ENCODE results near the gene GASK1A. TPM values are rescaled to one million over a fixed set of nuclear protein-coding genes. Genes with fewer than 3 reads are reported as not detected.

GASK1A gene
- total RNA-seq, 1 donor from 2014 or later = 0.09 TPM

DNA sequence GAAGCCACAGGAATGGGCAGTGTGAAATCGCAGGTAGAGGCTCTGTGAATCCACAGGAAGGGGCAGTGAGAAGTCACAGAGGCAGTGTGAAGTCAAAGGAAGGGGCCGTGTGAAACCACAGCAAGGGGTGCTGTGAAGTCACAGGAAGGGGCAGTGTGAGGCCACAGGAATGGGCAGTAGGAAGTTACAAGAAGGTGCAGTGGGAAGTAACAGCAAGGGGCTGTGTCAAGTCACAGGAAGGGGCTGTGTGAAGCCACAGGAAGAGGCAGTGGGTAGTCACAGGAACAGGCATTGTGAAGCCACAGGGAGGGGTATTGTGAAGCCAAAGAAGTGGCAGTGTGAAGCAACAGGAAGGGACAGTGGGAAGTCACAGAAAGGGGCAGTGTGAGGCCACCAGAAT is 34.1 kb downstream of the GASK1A start:
- intact Hi-C loops (cut with micrococcal nuclease) = no loop called here

- intact Hi-C loops (cut with micrococcal nuclease) = no loop called here
These were observed 34.6 kb downstream of the GASK1A start for GRCh38 chr3:43013743-43014155.

GRCh38 chr3:43014241-43014640 is 35.1 kb downstream of the GASK1A start:
- intact Hi-C loops (cut with micrococcal nuclease) = no loop called here

- intact Hi-C loops (cut with micrococcal nuclease) = no loop called here
These were observed 35.8 kb downstream of the GASK1A start for GRCh38 chr3:43014956-43015355.

DNA sequence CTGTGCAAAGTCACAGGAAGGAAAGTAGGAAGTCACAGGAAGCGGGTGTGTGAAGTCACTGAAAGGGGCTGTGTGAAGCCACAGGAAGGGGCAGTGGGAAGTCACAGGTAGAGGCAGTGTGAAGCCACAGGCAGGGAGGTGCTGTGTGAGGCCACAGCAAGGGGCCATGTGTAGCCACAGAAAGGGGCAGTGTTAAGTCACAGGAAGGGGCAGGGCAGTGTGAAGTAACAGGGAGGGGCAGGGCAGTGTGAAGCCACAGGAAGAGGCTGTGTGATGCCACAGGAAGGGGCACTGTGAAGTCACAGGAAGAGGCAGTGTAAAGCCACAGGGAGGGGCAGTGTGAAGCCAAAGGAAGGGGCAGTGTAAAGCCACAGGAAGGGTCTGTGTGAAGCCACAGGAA is 36.5 kb downstream of the GASK1A start:
- intact Hi-C loops (cut with micrococcal nuclease) = no loop called here

DNA sequence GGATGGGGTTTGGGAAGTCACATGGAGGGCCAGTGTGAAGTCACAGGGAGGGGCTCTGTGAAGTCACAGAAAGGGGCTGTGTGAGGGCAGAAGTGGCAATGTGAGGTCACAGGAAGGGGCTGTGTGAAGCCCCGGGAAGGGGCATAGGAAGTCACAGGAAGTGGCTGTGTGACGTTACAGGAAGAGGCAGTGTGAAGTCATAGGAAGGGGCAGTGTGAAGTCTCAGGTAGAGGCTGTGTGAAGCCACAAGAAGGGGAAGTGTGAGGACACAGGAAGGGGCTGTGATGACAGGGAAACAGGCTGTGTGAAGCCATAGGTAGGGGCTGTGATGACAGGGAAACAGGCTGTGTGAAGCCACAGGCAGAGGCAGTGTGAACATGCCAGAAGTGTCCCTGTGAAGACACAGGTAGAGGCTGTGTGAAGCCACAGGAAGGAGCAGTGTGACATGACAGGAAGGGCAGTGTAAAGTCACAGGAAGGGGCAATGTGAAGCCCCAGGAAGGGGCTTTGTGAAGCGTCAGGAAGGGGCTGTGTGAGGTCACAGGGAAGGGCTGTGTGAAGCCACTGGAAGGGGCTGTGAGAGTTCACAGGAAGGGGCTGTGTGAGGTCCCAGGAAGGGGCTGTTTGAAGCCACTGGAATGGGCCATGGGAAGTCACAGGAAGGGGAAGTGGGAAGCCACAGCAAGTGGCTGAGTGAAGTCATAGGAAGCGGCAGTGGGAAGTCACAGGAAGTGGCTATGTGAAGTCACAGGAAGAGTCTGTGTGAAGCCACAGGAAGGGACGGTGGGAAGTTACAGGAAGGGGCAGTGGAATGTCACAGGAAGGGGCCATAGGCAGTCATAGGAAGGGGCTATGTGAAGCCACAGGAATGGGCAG is 37.1 kb downstream of the GASK1A start:
- intact Hi-C loops (cut with micrococcal nuclease) = no loop called here

DNA sequence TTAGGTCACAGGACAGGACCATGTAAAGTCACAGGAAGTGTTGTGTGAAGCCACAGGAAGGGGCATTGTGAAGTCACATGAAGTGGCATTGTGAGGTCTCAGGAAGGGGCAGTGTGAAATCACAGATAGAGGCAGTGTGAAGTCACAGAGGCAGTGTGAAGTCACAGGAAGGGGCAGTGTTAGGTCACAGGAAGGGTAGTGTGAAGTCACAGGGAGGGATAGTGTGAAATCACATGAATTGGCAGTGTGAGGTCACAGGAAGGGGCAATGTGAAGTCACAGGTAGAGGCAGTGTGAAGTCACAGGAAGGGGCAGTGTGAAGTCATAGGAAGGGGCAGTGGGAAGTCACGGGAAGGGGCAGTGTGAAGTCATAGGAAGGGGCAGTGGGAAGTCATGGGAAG is 37.9 kb downstream of the GASK1A start:
- intact Hi-C loops (cut with micrococcal nuclease) = no loop called here

DNA sequence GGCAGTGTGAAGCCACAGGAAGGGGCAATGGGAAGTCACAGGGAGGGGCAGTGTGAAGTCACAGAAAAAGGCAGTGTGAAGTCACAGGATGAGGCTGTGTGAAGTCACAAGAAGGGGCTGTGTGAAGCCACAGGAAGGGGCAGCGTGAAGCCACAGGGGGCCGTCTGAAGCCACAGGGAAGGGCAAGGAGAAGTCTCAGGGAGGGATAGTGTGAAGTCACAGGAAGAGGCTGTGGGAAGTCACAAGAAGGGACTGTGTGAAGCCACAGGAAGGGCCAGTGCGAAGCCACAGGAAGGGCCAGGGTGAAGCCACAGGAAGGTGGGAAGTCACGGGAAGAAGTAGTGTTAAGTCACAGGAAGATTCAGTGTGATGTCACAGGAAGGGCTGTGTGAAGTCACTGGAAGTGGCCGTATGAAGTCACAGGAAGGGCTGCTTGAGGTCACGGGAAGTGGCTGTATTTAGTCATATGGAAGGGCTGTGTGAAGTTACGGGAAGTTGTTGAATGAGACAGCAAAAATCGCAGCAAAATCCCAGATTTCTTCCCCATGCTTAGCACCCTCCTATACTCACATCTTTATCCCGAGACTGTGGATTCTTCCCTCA is 38.6 kb downstream of the GASK1A start:
- intact Hi-C loops (cut with micrococcal nuclease) = no loop called here

DNA sequence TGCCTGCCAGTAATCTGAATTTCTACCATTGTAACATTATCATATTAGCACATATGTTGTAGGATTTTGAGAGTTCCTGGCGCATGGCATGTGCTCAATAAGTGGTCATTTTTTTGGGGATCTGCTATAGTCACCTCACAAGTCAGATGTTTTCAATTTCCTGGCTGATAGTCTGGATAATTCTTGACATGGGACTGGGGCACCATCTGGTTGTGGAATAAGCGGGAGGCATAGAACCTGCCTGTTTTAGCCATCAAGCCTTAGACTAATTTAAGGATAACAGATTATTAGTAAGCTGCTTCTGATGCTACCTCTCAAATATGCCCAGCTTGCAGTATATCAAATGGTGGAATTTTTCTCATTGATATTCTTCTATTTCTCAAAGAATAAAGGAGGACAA is 39.1 kb downstream of the GASK1A start:
- intact Hi-C loops (cut with micrococcal nuclease) = no loop called here

DNA sequence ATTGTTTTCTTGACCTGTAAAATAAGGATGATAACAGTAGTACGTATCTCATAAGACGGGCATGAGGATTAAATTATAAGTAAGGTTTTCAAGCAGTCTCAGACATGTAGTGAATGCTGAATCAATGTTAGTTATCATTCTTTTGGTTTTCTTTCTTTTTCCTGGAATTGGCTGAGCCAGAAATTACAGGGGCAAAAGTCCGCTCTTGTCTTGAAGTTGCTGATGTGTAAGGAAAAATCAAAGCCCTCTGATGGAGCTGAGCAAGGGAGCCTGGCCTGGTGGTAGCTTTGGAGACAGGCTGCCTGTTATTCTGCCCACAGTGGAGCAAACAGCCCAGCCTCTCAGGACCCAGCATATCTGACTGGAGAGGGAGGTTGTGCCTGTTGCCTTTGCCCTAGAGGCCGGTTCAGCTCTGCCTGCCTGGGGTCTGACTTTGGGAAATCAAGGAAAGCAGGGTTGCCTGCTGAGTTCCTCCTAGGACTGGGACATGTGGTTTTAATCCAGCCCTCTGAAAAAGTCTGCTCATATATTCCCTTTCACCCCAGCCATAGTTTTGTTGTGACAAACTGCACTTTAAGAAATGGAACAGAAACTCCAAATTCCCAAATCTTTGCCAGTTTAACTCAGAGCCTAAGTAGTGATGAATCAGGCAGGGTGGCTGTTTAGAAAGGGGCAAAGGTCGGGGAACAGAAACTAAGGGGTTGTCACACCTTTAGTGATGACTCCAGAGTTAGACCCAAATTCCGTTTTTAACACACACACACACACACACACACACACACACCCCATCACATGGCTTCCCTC is 40.1 kb downstream of the GASK1A start:
- intact Hi-C loops (cut with micrococcal nuclease) = no loop called here

DNA sequence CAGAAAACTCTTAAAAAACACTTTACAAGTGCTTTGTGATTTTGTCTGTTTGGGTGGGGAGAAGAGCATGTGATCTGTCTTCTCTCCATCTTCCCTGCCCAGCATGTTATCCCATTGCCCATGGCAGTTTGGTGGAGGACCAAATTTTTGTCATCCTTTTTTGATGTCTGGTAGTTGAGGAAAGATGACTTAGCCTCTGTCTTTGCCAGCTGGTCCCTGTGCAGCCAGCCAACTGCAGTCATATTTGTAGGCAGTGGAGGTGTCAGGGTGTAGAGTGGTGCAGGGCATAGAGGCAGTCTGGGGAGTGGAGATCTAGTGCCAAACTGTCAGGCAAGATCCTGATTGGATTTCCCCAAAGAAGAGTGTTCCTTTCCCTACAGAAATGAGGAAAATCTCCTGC is 40.7 kb downstream of the GASK1A start:
- intact Hi-C loops (cut with micrococcal nuclease) = no loop called here

GRCh38 chr3:43021186-43021585 is 42.1 kb downstream of the GASK1A start:
- intact Hi-C loops (cut with micrococcal nuclease) = no loop called here

DNA sequence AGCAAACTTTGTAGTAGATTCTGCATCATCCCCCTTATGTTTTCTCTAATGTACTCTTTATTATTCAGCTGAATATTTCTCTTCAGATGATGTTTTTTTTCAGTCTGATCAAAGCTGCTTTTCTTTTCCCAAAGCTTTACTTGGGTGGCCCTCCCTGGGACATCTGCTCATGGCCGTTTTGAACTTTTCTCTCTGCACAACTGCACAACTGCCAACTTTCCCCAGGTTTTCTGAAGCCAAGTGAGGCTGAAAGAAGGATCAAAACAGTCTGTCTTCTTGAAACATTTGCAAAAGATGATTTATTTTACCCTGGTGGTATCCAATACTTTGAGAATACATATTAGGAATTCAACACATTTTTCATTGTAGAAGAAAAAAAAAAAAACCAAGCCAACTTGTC is 43.0 kb downstream of the GASK1A start:
- intact Hi-C loops (cut with micrococcal nuclease) = no loop called here

- intact Hi-C loops (cut with micrococcal nuclease) = no loop called here
These were observed 44.0 kb downstream of the GASK1A start for GRCh38 chr3:43023066-43023465.

DNA sequence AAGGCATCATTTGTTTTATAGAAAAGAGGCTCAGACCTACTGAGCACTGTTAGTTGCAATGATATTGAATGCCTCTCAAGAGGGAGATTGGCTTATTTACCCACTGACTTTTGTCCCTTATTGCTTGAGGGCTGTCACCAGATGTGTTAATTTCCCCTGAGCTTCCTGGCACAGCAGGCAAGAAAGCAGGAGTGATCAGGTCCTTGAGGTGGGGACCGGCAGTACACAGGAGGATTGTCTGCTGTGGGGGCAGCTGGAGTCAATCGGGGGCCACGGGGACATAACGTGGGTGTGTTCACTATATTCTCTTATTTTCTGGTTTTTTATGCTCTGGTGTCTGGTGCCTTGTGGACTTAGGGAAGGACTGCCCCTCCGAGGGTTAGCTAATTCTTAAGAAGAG is 44.6 kb downstream of the GASK1A start:
- intact Hi-C loops (cut with micrococcal nuclease) = no loop called here

DNA sequence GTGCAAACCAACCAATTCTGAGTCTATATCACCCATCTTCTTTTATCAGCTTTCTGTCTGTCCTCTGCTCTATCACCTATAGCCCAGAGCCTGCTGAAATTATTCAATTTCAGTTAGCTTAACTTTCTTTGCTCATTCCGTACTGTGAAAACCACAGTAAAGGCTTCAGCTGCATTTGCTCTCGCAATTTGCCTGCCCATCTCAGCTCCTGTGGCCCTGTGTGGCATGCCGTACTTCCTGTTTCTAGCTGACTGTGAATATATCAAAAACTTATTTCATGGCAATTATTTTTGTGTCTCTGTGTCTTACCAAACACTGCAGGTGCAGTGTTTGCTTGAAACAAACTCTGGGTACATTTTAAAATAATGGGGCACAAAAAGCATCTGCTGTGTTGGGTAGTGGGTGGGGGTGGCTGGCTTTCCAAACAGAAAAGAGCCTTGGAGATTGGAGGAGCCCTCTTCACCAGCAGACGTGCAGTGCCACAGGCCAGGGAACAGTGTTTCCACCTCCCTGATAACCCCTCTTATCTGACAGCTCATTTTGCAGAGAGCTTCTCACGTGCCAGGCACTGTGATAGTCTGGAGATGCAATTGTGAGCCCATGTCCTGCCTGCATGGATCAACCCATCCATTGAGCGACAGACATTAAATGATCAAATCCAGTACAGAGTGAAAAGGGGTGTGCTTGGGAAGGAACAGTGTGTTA is 45.2 kb downstream of the GASK1A start:
- intact Hi-C loops (cut with micrococcal nuclease) = no loop called here

DNA sequence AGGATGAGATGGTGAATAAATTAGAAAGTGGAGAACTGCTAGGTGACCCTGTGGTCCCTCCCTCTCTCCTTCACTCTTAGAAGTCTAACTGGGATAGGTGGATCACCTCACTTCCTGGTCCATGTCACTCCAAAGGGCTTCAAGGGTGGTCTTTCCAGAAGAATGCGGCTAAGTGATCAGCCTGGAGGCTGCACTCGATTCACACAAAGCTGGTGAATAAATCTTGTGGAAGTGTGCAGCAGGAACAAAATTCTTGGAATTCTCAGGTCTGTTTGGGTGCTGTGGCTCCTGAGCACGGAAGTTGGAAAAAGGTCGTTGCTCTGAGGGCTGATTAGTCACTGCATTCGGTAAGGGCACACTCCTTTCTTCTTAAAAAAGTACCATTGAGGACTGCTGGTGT is 46.3 kb downstream of the GASK1A start:
- intact Hi-C loops (cut with micrococcal nuclease) = no loop called here

DNA sequence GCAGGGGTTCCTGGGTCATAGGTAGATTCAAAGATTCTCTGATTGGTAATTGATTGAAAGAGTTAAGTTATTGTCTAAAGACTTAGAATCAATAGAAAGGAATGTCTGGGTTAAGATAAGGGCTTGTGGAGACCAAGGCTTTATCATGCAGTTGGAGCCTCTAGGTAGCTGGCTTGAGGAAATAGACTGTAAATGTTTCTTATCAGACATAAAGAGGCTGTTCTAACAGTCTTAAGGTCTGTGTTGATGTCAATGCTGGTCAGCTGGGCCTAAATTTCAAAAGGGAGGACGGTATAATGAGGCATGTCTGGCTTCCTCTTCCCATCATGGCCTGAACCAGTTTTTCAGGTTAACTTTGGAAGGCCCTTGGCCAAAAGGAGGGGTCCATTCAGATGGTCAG is 48.9 kb downstream of the GASK1A start:
- intact Hi-C loops (cut with micrococcal nuclease) = no loop called here

DNA sequence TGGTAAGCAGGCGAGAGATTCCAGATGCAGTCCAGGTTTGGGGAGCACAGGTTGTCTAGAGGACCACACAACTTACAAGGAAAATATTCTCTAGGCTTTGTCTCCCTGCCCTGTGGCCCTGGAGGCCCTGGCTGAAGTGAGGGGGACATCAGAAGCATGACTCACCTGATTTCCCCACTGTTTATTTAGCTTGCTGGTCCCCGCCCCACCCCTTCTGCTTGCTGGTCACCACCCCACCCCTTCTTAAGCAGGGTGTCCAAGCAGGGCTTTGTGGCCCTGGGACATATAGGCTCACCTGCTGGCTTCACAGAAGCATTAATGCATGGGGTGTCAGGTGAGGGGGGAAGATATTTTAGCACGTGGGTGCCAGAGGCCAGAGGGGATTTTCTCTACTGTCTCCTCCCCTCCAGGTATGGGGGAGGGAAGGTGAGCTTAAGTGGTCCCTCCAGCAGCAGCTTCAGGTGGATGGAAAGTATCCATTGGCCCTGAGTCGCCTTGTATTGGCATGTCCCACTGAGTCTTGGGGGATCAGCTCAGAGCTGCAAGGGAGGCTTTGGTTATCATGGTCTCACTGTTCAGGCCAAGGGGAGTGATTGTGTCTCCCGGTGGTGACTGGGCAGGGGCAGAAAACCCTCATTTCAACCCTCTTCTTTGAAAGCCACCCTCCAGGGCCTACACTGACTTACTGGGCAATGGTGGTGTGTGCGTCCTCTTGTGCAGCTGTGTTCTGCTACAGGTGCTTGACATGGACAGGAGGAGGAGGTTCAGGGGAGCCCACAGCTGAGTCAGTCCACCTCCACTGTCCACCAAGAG is 49.8 kb downstream of the GASK1A start:
- intact Hi-C loops (cut with micrococcal nuclease) = no loop called here

DNA sequence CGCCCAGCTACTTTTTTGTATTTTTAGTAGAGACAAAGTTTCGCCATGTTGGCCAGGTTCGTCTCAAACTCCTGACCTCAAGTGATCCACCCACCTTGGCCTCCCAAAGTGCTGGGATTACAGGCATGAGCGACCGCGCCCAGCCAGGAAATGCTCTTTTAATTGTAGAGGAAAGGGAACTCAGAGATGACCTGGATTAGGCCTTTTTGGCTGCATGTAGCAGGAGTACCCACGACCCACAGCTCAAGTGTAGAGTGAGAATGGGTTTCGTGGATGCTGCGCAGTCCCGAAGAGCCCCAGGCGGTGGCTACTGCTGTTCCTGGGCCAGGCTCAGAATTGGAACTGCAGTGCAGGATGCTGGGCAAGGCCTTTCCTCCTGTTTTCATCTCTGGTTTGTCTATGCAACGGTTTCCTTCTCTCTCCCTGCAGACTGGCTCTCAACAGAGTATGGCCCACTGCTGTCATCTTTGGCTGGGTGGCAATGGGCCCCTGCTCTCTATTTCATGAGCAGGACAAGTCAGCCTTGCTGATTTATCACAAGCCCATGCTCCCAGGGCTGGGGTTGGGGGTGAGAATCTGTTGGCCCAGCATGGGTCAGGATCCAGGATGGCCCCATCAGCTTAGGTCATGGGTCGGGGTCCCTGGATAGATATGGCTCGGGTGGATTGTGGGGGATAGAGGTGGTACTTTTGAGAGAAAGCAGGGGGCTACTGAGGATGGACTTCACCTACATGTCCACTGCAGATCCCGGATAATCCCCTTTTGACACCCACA is 51.2 kb downstream of the GASK1A start:
- intact Hi-C loops (cut with micrococcal nuclease) = no loop called here

Measured in T-helper 2 cell treated with Interferon-gamma antibody and Interleukin-4, amounts not matched to agents 100 ng/mL and 5 ng/mL, for 36 hours (primary cell).